ENCODE measurements around the gene SHD.

The SHD gene

GRCh38 chr19:4329858-4330257 is 50.8 kb downstream of the SHD start:
- Histone ChIP-seq H3K27ac (ENCODE audit: low read depth, low read length) (no peak overlapping the region), H3K27me3 (ENCODE audit: control insufficient read depth, insufficient read depth, low read length) (no peaks in the 10 kb centered on the region), H3K4me1 (ENCODE audit: control insufficient read depth, insufficient read depth, low read length) (no peaks in the 10 kb centered on the region), H3K9ac (ENCODE audit: low read depth, low read length) (no peak overlapping the region), H3K4me3 (ENCODE audit: low read depth, low read length) (no peak overlapping the region), H3K9me3 (ENCODE audit: control insufficient read depth, insufficient read depth, low read length) (no peaks in the 10 kb centered on the region), H3K36me3 (ENCODE audit: control insufficient read depth, insufficient read depth, low read length) (no peaks in the 10 kb centered on the region)

- no peak overlapping the region for H3K4me3 ChIP-seq (ENCODE audit: low read depth, low read length)
- H3K9me3 ChIP-seq (ENCODE audit: control insufficient read depth, insufficient read depth, low read length), result no peaks in the 10 kb centered on the region
- H3K27me3 ChIP-seq (ENCODE audit: control insufficient read depth, insufficient read depth, low read length), result no peaks in the 10 kb centered on the region
- no peak overlapping the region for H3K27ac ChIP-seq (ENCODE audit: low read depth, low read length)
- peaks cover 5% of the 10 kb centered on the region; the same call in 1 of the 2 replicates for H3K4me1 ChIP-seq (ENCODE audit: control insufficient read depth, insufficient read depth, low read length)
- no peak overlapping the region for H3K9ac ChIP-seq (ENCODE audit: low read depth, low read length)
- H3K36me3 ChIP-seq (ENCODE audit: control insufficient read depth, insufficient read depth, low read length), result no peaks in the 10 kb centered on the region
Observed at GRCh38 chr19:4334929-4335570, 56.0 kb downstream of the SHD start.

GRCh38 chr19:4337906-4338440 is 58.9 kb downstream of the SHD start:
- H3K27me3 ChIP-seq (ENCODE audit: control insufficient read depth, insufficient read depth, low read length), result no peaks in the 10 kb centered on the region
- H3K9me3 ChIP-seq (ENCODE audit: control insufficient read depth, insufficient read depth, low read length), result no peaks in the 10 kb centered on the region
- H3K9ac ChIP-seq (ENCODE audit: low read depth, low read length), result no peak overlapping the region
- H3K36me3 ChIP-seq (ENCODE audit: control insufficient read depth, insufficient read depth, low read length), result no peaks in the 10 kb centered on the region
- H3K27ac ChIP-seq (ENCODE audit: low read depth, low read length), result peak overlapping the region; percentile 57
- peaks cover 9% of the 10 kb centered on the region; the same call in 1 of the 2 replicates for H3K4me1 ChIP-seq (ENCODE audit: control insufficient read depth, insufficient read depth, low read length)
- H3K4me3 ChIP-seq (ENCODE audit: low read depth, low read length), result peak overlapping the region; percentile 42

GRCh38 chr19:4338441-4339355 is 59.6 kb downstream of the SHD start, which contains the start of gene STAP2:
Gene STAP2, minus strand, starts transcription at chr19:4338827. Its CDS starts 74 bp downstream, at chr19:4338753.
- no peaks in the 10 kb centered on the region for H3K9me3 ChIP-seq (ENCODE audit: control insufficient read depth, insufficient read depth, low read length)
- H3K27ac ChIP-seq (ENCODE audit: low read depth, low read length), result peak within 1 kb of the TSS; percentile 57
- peak within 1 kb of the TSS; percentile 42 for H3K4me3 ChIP-seq (ENCODE audit: low read depth, low read length)

More at GRCh38 chr19:4338441-4339355, 59.6 kb downstream of the SHD start, which contains the start of gene STAP2:
- Histone ChIP-seq H3K27me3 (ENCODE audit: control insufficient read depth, insufficient read depth, low read length) (no peaks in the 10 kb centered on the region), H3K9ac (ENCODE audit: low read depth, low read length) (no peak within 1 kb of the TSS), H3K36me3 (ENCODE audit: control insufficient read depth, insufficient read depth, low read length) (no peaks in the 10 kb centered on the region), H3K4me1 (ENCODE audit: control insufficient read depth, insufficient read depth, low read length) (peaks cover 9% of the 10 kb centered on the region; the same call in 1 of the 2 replicates)

Data from HUES48 (cell line).